ENCODE measurements around the gene PMPCA.
"Not testable (repeated sequence)": the region's sequence is repeated elsewhere in the genome, so short reads cannot be mapped to it uniquely, and the experiment has no call there.

Gene PMPCA

GRCh38 chr9:136412962-136413361, 2.5 kb downstream of the PMPCA start:
- no peak for DNase-seq (ENCODE audit: low read depth)

GRCh38 chr9:136416427-136416826, 6.0 kb downstream of the PMPCA start:
- DNase-seq (ENCODE audit: low read depth) = no peak

- DNase-seq (ENCODE audit: low read depth) = no peak
These were observed 6.5 kb downstream of the PMPCA start for GRCh38 chr9:136416914-136417313.

GRCh38 chr9:136418182-136419091, 8.0 kb downstream of the PMPCA start:
- DNase-seq (ENCODE audit: low read depth) = no peak

GRCh38 chr9:136419092-136419420, 8.6 kb downstream of the PMPCA start:
- no peak for DNase-seq (ENCODE audit: low read depth)

GRCh38 chr9:136421791-136422190, 11.3 kb downstream of the PMPCA start:
- no peak for DNase-seq (ENCODE audit: low read depth)

- no peak for DNase-seq (ENCODE audit: low read depth)
These were observed 12.4 kb downstream of the PMPCA start for GRCh38 chr9:136422876-136423275.

- no peak for DNase-seq (ENCODE audit: low read depth)
These were observed 13.1 kb downstream of the PMPCA start for GRCh38 chr9:136423432-136424146.

GRCh38 chr9:136424750-136425362, 14.4 kb downstream of the PMPCA start:
- no peak for DNase-seq (ENCODE audit: low read depth)

- not testable (repeated sequence) for DNase-seq (ENCODE audit: low read depth)
These were observed 14.9 kb downstream of the PMPCA start for GRCh38 chr9:136425367-136425766.

GRCh38 chr9:136426787-136427186, 16.3 kb downstream of the PMPCA start:
- no peak for DNase-seq (ENCODE audit: low read depth)

- no peak for DNase-seq (ENCODE audit: low read depth)
These were observed 18.7 kb downstream of the PMPCA start for GRCh38 chr9:136429075-136429628.

GRCh38 chr9:136429683-136430491, 19.4 kb downstream of the PMPCA start:
- DNase-seq (ENCODE audit: low read depth) = no peak

GRCh38 chr9:136430588-136431234, 20.3 kb downstream of the PMPCA start:
- DNase-seq (ENCODE audit: low read depth) = no peak

- no peak for DNase-seq (ENCODE audit: low read depth)
These were observed 21.4 kb downstream of the PMPCA start for GRCh38 chr9:136431782-136432350.

GRCh38 chr9:136432591-136432990, 22.1 kb downstream of the PMPCA start:
- no peak for DNase-seq (ENCODE audit: low read depth)

- no peak for DNase-seq (ENCODE audit: low read depth)
These were observed 22.7 kb downstream of the PMPCA start for GRCh38 chr9:136433043-136433715.

- no peak for DNase-seq (ENCODE audit: low read depth)
These were observed 23.6 kb downstream of the PMPCA start for GRCh38 chr9:136433849-136434579.

- DNase-seq (ENCODE audit: low read depth) = no peak
These were observed 24.2 kb downstream of the PMPCA start for GRCh38 chr9:136434580-136435169.

Measured in fibroblast of gingiva (primary cell).